SK-N-SH (cell line): ENCODE measurements around the gene FIGN. TPM values are rescaled to one million over a fixed set of nuclear protein-coding genes. Genes with fewer than 3 reads are reported as not detected.

Source experiments
- CTCF ChIA-PET: fragments of 300-600, 350-600 bp; formaldehyde crosslinking; extraction: SDS; loops from one replicate; lab custom pipeline; 2021; lab: Yijun Ruan, JAX
- POLR2A ChIA-PET: fragments of 350-600 bp; sonication (Branson Sonifier 250); formaldehyde crosslinking; extraction: SDS; loops from one replicate; lab custom pipeline; 2020; ENCODE audit warnings: antibody characterized with exemption, inconsistent platforms; lab: Yijun Ruan, JAX
- DNase-seq: peaks from one replicate; pipeline ENCODE4 v3.0.0; 2012
- H2AFZ ChIP-seq: fragments of 200-600 bp; sonication (generic); 2 replicates; pipeline ENCODE4 v1.8.1; 2016; ENCODE audit warnings: antibody characterized with exemption, mild to moderate bottlenecking, low read depth
- H3F3A ChIP-seq: fragments of 200-600 bp; sonication (generic); replicated peaks from 2 replicates; pipeline ENCODE3; 2016; ENCODE audit warnings: antibody characterized with exemption, mild to moderate bottlenecking; ENCODE audit not compliant: insufficient read depth
- H3K27ac ChIP-seq, 2 experiments: fragments of 200-500 bp in 1 of 2; fragments of 200-600 bp in 1 of 2; sonication (Bioruptor generic) in 1 of 2; sonication (generic), shearing (Covaris generic) in 1 of 2; 2 replicates each; pipeline versions ENCODE4 v1.5.1 to v1.6.1; 2014 to 2016; ENCODE audit warnings: low read depth in 2 of 2, inconsistent platforms in 1 of 2, low read length in 1 of 2, mild to moderate bottlenecking in 1 of 2, mixed read lengths in 1 of 2
- H3K27me3 ChIP-seq: fragments of 200-600 bp; sonication (generic), shearing (Covaris generic); 2 replicates; pipeline ENCODE4 v1.6.1; 2016; ENCODE audit warnings: mixed run types; ENCODE audit not compliant: insufficient read depth
- H3K36me3 ChIP-seq, 2 experiments: fragments of 200-500 bp in 1 of 2; fragments of 200-600 bp in 1 of 2; sonication (Bioruptor generic) in 1 of 2; sonication (generic) in 1 of 2; replicated peaks in 1 of 2; 2 replicates each; pipeline versions ENCODE3 to v1.5.1; 2014 to 2016; ENCODE audit warnings: low read length in 1 of 2, mild to moderate bottlenecking in 1 of 2; ENCODE audit not compliant: insufficient read depth in 2 of 2, control insufficient read depth in 1 of 2
- H3K4me1 ChIP-seq, 2 experiments: fragments of 200-500 bp in 1 of 2; fragments of 200-600 bp in 1 of 2; sonication (Bioruptor generic) in 1 of 2; sonication (generic), shearing (Covaris generic) in 1 of 2; 2 replicates each; pipeline versions ENCODE4 v1.5.1 to v1.6.1; 2014 to 2016; ENCODE audit warnings: low read depth in 1 of 2, low read length in 1 of 2, mixed run types in 1 of 2; ENCODE audit not compliant: insufficient read depth in 2 of 2, control insufficient read depth in 1 of 2
- H3K4me2 ChIP-seq: fragments of 200-600 bp; sonication (generic), shearing (Covaris generic); 2 replicates; pipeline ENCODE4 v1.6.1; 2017; ENCODE audit warnings: mixed run types
- H3K4me3 ChIP-seq, 2 experiments: fragments of 200-500 bp in 1 of 2; fragments of 200-600 bp in 1 of 2; sonication (Bioruptor generic) in 1 of 2; sonication (generic), shearing (Covaris generic) in 1 of 2; 2 replicates each; pipeline versions ENCODE4 v1.5.1 to v1.8.1; 2014 to 2016; ENCODE audit warnings: low read depth in 2 of 2, inconsistent platforms in 1 of 2, low read length in 1 of 2, mild to moderate bottlenecking in 1 of 2, mixed read lengths in 1 of 2, moderate library complexity in 1 of 2
- H3K79me2 ChIP-seq: fragments of 200-600 bp; sonication (generic); 2 replicates; pipeline ENCODE4 v1.8.1; 2017; ENCODE audit warnings: mild to moderate bottlenecking; ENCODE audit not compliant: insufficient read depth
- H3K9ac ChIP-seq: fragments of 200-600 bp; sonication (generic); 2 replicates; pipeline ENCODE4 v1.6.1; 2017; ENCODE audit warnings: mixed run types
- H3K9me2 ChIP-seq: fragments of 200-600 bp; sonication (generic); 2 replicates; pipeline ENCODE4 v1.6.1; 2017; ENCODE audit warnings: mixed run types
- H3K9me3 ChIP-seq: fragments of 200-600 bp; sonication (generic); 2 replicates; pipeline ENCODE4 v1.6.1; 2017; ENCODE audit warnings: mixed run types, mild to moderate bottlenecking, moderate library complexity
- H4K20me1 ChIP-seq: fragments of 200-600 bp; sonication (generic); 2 replicates; pipeline ENCODE4 v1.6.1; 2017; ENCODE audit warnings: mild to moderate bottlenecking, mixed run types; ENCODE audit not compliant: insufficient read depth
- CHD2 ChIP-seq: fragments of 150-350 bp; IDR thresholded peaks from 2 replicates; pipeline ENCODE4 v1.6.1; 2018; ENCODE audit warnings: low read length; ENCODE audit not compliant: partially characterized antibody
- ELF1 ChIP-seq: IDR thresholded peaks from 2 replicates; pipeline ENCODE4 v1.4.0; 2012
- EP300 ChIP-seq, 2 experiments: IDR thresholded peaks; 2 replicates each; pipeline versions ENCODE4 v1.4.0 to v1.6.1; 2012; ENCODE audit warnings: borderline replicate concordance in 1 of 2, low read depth in 1 of 2, low read length in 1 of 2
- EZH2phosphoT487 ChIP-seq: fragments of 200-600 bp; sonication (generic); IDR thresholded peaks from 2 replicates; pipeline ENCODE4 v1.6.1; 2017; ENCODE audit warnings: low read depth, mixed run types, mild to moderate bottlenecking, antibody characterized with exemption, moderate library complexity, borderline replicate concordance
- FOSL2 ChIP-seq: IDR thresholded peaks from 2 replicates; pipeline ENCODE4 v1.4.0; 2012; ENCODE audit warnings: low read depth, mild to moderate bottlenecking, moderate library complexity, borderline replicate concordance
- FOXJ3 ChIP-seq: sonication (generic); formaldehyde crosslinking; IDR thresholded peaks from 2 replicates; pipeline ENCODE4 v1.5.1; 2020; ENCODE audit warnings: mild to moderate bottlenecking, missing genetic modification reagents
- FOXM1 ChIP-seq: IDR thresholded peaks from 2 replicates; pipeline ENCODE4 v1.4.0; 2012; ENCODE audit warnings: low read depth, mild to moderate bottlenecking
- GATA2 ChIP-seq: sonication (generic); formaldehyde crosslinking; IDR thresholded peaks from 2 replicates; pipeline ENCODE4 v1.5.0; 2020; ENCODE audit warnings: mild to moderate bottlenecking, missing genetic modification reagents
- IRF3 ChIP-seq: fragments of 150-350 bp; IDR thresholded peaks from 2 replicates; pipeline ENCODE4 v1.6.1; 2016; ENCODE audit warnings: mild to moderate bottlenecking, low read depth, low read length
- JUND ChIP-seq: IDR thresholded peaks from 2 replicates; pipeline ENCODE4 v1.4.0; 2012
- MEF2A ChIP-seq: IDR thresholded peaks from 2 replicates; pipeline ENCODE4 v1.4.0; 2012; ENCODE audit warnings: low read depth, borderline replicate concordance
- NFIC ChIP-seq: IDR thresholded peaks from 2 replicates; pipeline ENCODE4 v1.4.0; 2012; ENCODE audit warnings: borderline replicate concordance
- NRF1 ChIP-seq: IDR thresholded peaks from 2 replicates; pipeline ENCODE4 v1.6.1; 2012; ENCODE audit warnings: low read depth, mild to moderate bottlenecking, low read length
- POLR2AphosphoS5 ChIP-seq: IDR thresholded peaks from 2 replicates; pipeline ENCODE4 v1.6.1; 2012; ENCODE audit warnings: low read depth, low read length
- RFX5 ChIP-seq: IDR thresholded peaks from 2 replicates; pipeline ENCODE4 v1.6.1; 2012; ENCODE audit warnings: mild to moderate bottlenecking, improper control_type of control experiment, low read length
- RXRA ChIP-seq: IDR thresholded peaks from 2 replicates; pipeline ENCODE4 v1.4.0; 2012; ENCODE audit warnings: low read depth, mild to moderate bottlenecking, borderline replicate concordance
- SIN3A ChIP-seq: IDR thresholded peaks from 2 replicates; pipeline ENCODE4 v1.6.1; 2012; ENCODE audit warnings: low read depth, mild to moderate bottlenecking, low read length, moderate library complexity, borderline replicate concordance
- SMC3 ChIP-seq: IDR thresholded peaks from 2 replicates; pipeline ENCODE4 v1.6.1; 2012; ENCODE audit warnings: low read depth, low read length, improper control_type of control experiment
- TAF1 ChIP-seq: IDR thresholded peaks from 2 replicates; pipeline ENCODE4 v1.6.1; 2012; ENCODE audit warnings: low read depth, mild to moderate bottlenecking, low read length, moderate library complexity, borderline replicate concordance
- TEAD4 ChIP-seq: IDR thresholded peaks from 2 replicates; pipeline ENCODE4 v1.4.0; 2012; ENCODE audit warnings: mild to moderate bottlenecking, borderline replicate concordance; ENCODE audit not compliant: insufficient read depth
- YY1 ChIP-seq: IDR thresholded peaks from 2 replicates; pipeline ENCODE4 v1.4.0; 2012; ENCODE audit warnings: low read depth, mild to moderate bottlenecking
- WGBS: methylation state at CpG from one replicate; pipeline ENCODE4 v1.1.6; 2017; ENCODE audit warnings: low lambda C conversion rate; 5-methylcytosine and 5-hydroxymethylcytosine counted together
- polyA plus RNA-seq, 3 experiments: library from polyadenylated mRNA; depleted of rRNA; stranded (reverse); fragments of >200 nt; gene quantifications; 2 replicates each; pipeline ENCODE4 v1.2.3, GENCODE V29; 2012
- TF ChIP-seq, protein P1 (sequence below): IDR thresholded peaks from 2 replicates; pipeline ENCODE4; 2012
- TF ChIP-seq, protein P2 (sequence below): IDR thresholded peaks from 2 replicates; pipeline ENCODE4 v1.4.0; 2012; ENCODE audit warnings: low read depth
- TF ChIP-seq, protein P3 (sequence below): fragments of 150-350 bp; IDR thresholded peaks from 2 replicates; pipeline ENCODE4 v1.6.1; 2017; ENCODE audit warnings: antibody characterized with exemption, low read length, low read depth, borderline replicate concordance
- TF ChIP-seq, protein P4 (sequence below): fragments of 200-600 bp; sonication (generic); IDR thresholded peaks from 2 replicates; pipeline ENCODE4 v1.6.1; 2017; ENCODE audit warnings: antibody characterized with exemption, mild to moderate bottlenecking, moderate library complexity

FIGN gene
- polyA plus RNA-seq, 1 of the 3 experiments (the other 2 are of a cell fraction) = 0.74 TPM

DNA sequence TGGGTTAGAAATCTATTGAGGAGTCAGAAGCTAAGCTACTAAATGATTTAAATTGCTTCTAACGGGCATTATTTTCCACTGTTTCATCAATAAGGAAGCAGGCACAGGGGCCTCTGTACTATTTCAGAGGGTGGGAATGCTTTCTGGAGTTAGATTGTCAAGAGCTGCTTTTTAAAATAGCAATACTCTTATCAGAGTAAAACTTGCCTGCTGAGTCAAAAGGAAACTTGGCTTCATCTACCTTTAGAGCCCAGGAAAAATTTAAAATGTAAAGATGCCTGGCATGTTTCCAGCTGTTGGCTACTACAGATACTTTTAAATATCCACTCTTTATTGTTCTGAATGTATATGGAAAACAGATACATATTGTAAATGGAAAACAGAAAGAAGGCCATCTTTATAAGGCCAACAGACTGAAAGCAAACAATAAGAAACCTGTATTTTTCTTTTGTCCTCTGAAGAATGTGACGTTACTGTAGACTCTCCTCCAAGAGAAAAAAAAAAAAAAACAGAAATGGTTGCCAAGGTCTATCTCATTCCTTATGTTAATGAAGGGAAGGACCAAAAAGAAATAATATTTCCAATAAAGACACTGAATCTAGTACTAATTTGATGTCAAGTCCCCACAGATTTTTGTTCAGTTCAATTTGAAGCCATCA is 79.1 kb downstream of the FIGN start (continued):
- TF ChIP-seq FOXJ3 (CRISPR knock-in tag) (no peak), NRF1 (no peak), GATA2 (CRISPR knock-in tag) (no peak), YY1 (no peak), IRF3 (no peak), CHD2 (no peak), JUND (peak; percentile 32; the same call in 1 of the 2 replicates)
- TF ChIP-seq, protein P1, sequence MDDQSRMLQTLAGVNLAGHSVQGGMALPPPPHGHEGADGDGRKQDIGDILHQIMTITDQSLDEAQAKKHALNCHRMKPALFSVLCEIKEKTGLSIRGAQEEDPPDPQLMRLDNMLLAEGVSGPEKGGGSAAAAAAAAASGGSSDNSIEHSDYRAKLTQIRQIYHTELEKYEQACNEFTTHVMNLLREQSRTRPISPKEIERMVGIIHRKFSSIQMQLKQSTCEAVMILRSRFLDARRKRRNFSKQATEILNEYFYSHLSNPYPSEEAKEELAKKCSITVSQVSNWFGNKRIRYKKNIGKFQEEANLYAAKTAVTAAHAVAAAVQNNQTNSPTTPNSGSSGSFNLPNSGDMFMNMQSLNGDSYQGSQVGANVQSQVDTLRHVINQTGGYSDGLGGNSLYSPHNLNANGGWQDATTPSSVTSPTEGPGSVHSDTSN = peak; percentile 31

DNA sequence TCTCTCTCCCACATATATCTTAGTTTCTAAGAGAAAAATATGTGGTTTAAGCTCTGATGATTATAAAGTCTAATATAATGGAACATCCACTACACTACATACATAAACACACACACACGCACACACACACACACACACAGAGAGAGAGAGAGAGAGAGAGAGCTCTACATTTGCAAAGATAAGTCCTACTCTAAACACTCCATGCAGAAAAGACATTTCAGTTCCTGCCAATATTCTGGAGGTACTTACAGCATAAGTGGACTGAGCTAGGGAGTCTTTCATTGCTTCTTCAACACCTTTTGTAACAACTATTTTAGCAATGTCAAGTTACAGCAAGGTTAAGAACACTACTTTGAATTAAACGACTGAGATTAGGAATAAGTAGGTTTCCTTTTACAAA is 80.1 kb downstream of the FIGN start:
- no peaks in the 10 kb centered on the region for H3K9me3 ChIP-seq
- ChIA-PET CTCF (interaction anchor here (1.0 to 1.5 kb wide), 3 partner anchors 9 to 12 kb away, joined by 3 to 6 read pairs (median 3); no protein-coding TSS in a partner anchor), POLR2A (no interaction called here)
- 96% methylated on average over 2 of the region's 2 CpGs for WGBS
- DNase-seq = no peak
- H4K20me1 ChIP-seq = no peaks in the 10 kb centered on the region
- peaks cover 5 to 8% of the 10 kb centered on the region in 2 experiments; a peak in 3 of 4 replicates for H3K4me1 ChIP-seq
- no peak overlapping the region for H3K4me3 ChIP-seq
- H2AFZ ChIP-seq = no peak overlapping the region
- no peaks in the 10 kb centered on the region for H3K36me3 ChIP-seq
- peaks cover 11% of the 10 kb centered on the region for H3F3A ChIP-seq
- no peak for TF ChIP-seq EP300 (IDR thresholded peaks at IDR 0.05; ENCODE audit: borderline replicate concordance in 1 of 2, low read depth in 1 of 2, low read length in 1 of 2)
- no peak for TF ChIP-seq RXRA
- TF ChIP-seq, protein P2, sequence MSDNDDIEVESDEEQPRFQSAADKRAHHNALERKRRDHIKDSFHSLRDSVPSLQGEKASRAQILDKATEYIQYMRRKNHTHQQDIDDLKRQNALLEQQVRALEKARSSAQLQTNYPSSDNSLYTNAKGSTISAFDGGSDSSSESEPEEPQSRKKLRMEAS = no peak
- no peak for TF ChIP-seq SIN3A
- TF ChIP-seq FOSL2 = no peak
- no peak for TF ChIP-seq CHD2
- TF ChIP-seq MEF2A = no peak
- TF ChIP-seq, protein P1 = no peak
- no peak for TF ChIP-seq ELF1
- no peak for TF ChIP-seq NFIC
- TF ChIP-seq EZH2phosphoT487 = no peak
- TF ChIP-seq FOXM1 = no peak
- TF ChIP-seq, protein P3, sequence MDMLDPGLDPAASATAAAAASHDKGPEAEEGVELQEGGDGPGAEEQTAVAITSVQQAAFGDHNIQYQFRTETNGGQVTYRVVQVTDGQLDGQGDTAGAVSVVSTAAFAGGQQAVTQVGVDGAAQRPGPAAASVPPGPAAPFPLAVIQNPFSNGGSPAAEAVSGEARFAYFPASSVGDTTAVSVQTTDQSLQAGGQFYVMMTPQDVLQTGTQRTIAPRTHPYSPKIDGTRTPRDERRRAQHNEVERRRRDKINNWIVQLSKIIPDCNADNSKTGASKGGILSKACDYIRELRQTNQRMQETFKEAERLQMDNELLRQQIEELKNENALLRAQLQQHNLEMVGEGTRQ = no peak
- TF ChIP-seq, protein P4, sequence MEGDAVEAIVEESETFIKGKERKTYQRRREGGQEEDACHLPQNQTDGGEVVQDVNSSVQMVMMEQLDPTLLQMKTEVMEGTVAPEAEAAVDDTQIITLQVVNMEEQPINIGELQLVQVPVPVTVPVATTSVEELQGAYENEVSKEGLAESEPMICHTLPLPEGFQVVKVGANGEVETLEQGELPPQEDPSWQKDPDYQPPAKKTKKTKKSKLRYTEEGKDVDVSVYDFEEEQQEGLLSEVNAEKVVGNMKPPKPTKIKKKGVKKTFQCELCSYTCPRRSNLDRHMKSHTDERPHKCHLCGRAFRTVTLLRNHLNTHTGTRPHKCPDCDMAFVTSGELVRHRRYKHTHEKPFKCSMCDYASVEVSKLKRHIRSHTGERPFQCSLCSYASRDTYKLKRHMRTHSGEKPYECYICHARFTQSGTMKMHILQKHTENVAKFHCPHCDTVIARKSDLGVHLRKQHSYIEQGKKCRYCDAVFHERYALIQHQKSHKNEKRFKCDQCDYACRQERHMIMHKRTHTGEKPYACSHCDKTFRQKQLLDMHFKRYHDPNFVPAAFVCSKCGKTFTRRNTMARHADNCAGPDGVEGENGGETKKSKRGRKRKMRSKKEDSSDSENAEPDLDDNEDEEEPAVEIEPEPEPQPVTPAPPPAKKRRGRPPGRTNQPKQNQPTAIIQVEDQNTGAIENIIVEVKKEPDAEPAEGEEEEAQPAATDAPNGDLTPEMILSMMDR = no peak
- no peak for TF ChIP-seq RFX5
- TF ChIP-seq POLR2AphosphoS5 = no peak
- TF ChIP-seq SMC3 = no peak
- no peak for TF ChIP-seq TEAD4
- no peak for TF ChIP-seq TAF1
- no peak overlapping the region for H3K4me2 ChIP-seq
- peak overlapping the region in 1 of 2 experiments; percentile 5; a peak in 1 of 4 replicates for H3K27ac ChIP-seq
- no peak overlapping the region for H3K9ac ChIP-seq
- no peaks in the 10 kb centered on the region for H3K9me2 ChIP-seq
- H3K79me2 ChIP-seq = no peaks in the 10 kb centered on the region
- H3K27me3 ChIP-seq = no peaks in the 10 kb centered on the region
